Activated T-cell treated with anti-CD3 and anti-CD28 coated beads, Interleukin-2, amount 50 U/mL, for 24 hours (primary cell): ENCODE measurements around the gene BEND2.

Experiments
- DNase-seq: peaks from one replicate; pipeline ENCODE4 v3.0.0-alpha.2; 2020
- H3K27ac Mint-ChIP-seq: 2 replicates; pipeline ENCODE4 v1.8.0; 2020; ENCODE audit warnings: mild to moderate bottlenecking, mixed read lengths
- H3K27me3 Mint-ChIP-seq: 2 replicates; pipeline ENCODE4 v1.8.0; 2020; ENCODE audit warnings: mixed read lengths
- H3K36me3 Mint-ChIP-seq: 2 replicates; pipeline ENCODE4 v1.8.0; 2020; ENCODE audit warnings: low read depth, mixed read lengths
- H3K4me1 Mint-ChIP-seq: 2 replicates; pipeline ENCODE4 v1.8.0; 2020; ENCODE audit warnings: low read depth, mixed read lengths
- H3K4me3 Mint-ChIP-seq: 2 replicates; pipeline ENCODE4 v1.8.0; 2020; ENCODE audit warnings: mild to moderate bottlenecking, moderate library complexity, mixed read lengths
- H3K9me3 Mint-ChIP-seq: 2 replicates; pipeline ENCODE4 v1.8.0; 2020; ENCODE audit warnings: mixed read lengths

The BEND2 gene

DNA sequence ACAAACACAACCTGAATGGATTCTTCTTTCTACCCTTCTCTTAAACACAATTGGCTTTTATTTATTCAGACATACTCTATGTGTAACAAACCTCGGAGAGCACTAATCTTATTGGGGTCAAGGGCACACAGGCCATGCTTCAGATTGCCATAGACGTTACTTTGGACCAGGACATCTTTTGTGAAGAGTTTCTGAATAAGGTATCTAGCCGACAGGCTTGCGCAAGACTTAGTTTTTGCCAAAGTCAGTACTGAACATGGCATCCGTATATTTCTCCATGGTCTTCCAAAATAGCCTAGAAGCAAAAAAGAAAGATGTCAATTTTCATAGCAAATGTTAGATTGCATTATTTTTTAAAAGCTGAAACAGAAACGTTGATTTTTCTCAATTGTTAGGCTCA lies 49.8 kb downstream of the BEND2 start:
- no peaks in the 10 kb centered on the region for H3K36me3 Mint-ChIP-seq
- H3K4me1 Mint-ChIP-seq: no peaks in the 10 kb centered on the region
- DNase-seq: no peak
- H3K27me3 Mint-ChIP-seq: peaks cover 18% of the 10 kb centered on the region
- H3K4me3 Mint-ChIP-seq: no peak overlapping the region
- no peaks in the 10 kb centered on the region for H3K9me3 Mint-ChIP-seq
- no peak overlapping the region for H3K27ac Mint-ChIP-seq

DNA sequence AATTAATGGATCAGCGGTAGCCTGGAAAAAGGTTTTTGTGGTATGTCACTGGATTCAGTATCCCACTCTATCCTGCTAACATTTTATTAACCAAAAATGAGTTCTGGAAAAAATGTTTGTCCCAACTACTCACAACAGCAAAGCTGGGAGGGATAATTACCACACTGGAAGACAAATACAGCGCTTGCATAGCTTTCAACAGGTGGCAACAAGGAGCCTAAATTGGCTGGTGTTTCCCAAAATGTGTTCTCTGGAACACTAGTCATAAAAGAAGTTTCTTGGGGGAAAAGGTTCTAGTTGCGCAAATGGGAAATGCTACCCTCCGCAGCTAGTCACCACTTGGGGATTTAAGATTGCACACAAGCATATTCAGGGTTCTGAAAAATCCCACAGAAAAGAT lies 54.6 kb downstream of the BEND2 start:
- peaks cover 10% of the 10 kb centered on the region for H3K27me3 Mint-ChIP-seq
- H3K9me3 Mint-ChIP-seq: no peaks in the 10 kb centered on the region
- no peak overlapping the region for H3K27ac Mint-ChIP-seq
- no peaks in the 10 kb centered on the region for H3K36me3 Mint-ChIP-seq
- no peak for DNase-seq
- no peaks in the 10 kb centered on the region for H3K4me1 Mint-ChIP-seq
- no peak overlapping the region for H3K4me3 Mint-ChIP-seq

DNA sequence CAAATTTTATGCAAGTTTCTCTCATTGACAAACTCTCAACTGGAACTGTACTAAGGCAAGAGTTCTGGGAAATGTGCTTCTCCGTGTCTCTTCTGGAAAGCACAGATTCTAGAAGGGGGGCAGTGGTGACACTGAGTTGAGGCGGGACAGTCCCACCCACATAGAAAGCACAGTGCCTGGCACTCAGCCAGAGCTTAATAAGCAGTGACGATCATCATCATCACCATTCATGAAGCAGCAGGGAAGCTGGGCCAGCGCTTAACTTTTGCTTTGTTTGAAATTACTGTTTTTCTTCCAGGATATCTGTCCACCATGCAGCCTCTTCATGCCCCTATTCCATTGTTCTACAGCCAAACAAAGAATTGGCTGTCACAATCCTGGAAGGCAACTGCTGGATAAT lies 60.3 kb downstream of the BEND2 start:
- no peak overlapping the region for H3K27ac Mint-ChIP-seq
- no peaks in the 10 kb centered on the region for H3K36me3 Mint-ChIP-seq
- peaks cover 11% of the 10 kb centered on the region for H3K27me3 Mint-ChIP-seq
- H3K4me3 Mint-ChIP-seq: no peak overlapping the region
- no peaks in the 10 kb centered on the region for H3K4me1 Mint-ChIP-seq
- DNase-seq: no peak
- peaks cover 4% of the 10 kb centered on the region for H3K9me3 Mint-ChIP-seq

DNA sequence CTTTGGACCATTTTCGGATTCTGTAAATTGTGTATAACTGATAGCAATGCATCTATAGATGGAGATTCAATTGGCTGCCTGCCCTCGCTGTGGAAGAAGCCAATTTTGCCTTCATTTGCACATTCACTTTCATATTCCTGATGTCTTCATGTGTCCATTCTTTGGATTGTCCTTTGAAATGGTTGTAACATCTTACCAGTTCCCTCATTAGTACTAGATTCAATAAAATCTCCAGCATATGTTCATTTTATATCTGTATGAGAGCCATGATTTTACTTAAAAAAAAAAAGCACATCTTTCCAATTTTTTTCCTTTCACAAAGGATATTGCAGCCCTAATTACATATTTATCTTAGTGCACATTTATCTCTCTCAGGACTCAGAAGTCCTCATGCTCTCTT lies 61.7 kb downstream of the BEND2 start:
- H3K4me3 Mint-ChIP-seq: no peak overlapping the region
- H3K9me3 Mint-ChIP-seq: peaks cover 4% of the 10 kb centered on the region
- no peaks in the 10 kb centered on the region for H3K4me1 Mint-ChIP-seq
- no peak overlapping the region for H3K27ac Mint-ChIP-seq
- peaks cover 13% of the 10 kb centered on the region for H3K27me3 Mint-ChIP-seq
- no peak for DNase-seq
- H3K36me3 Mint-ChIP-seq: no peaks in the 10 kb centered on the region

DNA sequence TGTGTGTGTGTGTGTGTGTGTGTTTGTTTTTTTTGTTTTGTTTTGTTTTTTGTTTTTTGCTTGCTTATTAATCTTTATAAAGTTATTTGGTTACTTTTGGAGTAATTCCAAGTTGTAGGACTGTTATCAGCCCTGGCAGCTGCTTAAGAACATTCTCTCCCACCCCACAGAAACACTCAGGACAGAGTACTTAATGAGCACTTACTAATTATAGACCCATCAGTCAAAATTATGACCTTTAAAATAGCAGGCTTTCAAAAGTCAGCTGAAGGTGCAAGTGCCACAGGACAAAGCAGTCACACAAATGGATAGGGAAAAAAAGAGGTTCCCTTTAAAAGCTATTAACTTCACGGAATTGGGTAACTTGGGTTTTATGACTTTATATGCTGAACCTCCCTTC lies 69.0 kb downstream of the BEND2 start:
- H3K27me3 Mint-ChIP-seq: peaks cover 27% of the 10 kb centered on the region

DNA sequence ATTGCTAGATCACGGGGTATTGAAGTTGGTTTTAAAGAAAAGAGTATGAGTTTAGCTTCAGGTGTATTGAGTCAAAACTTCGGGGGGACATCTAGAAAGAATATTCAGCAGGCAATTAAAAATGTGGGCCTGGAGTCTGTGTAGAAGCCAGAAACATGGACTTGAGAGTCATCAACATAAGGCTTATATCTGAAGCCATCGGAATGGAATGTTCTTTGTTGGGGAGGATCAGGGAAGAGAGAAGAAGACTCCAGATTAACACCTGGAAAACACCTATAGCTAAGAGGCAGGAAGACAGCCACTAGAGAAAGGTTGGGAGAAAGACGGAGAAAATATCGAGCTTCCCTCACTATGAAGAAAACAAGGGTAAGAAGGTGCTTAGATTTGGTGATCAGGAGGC lies 69.5 kb downstream of the BEND2 start:
- Mint-ChIP-seq H3K4me3 (no peak overlapping the region), H3K36me3 (no peaks in the 10 kb centered on the region), H3K27me3 (peaks cover 27% of the 10 kb centered on the region), H3K4me1 (no peaks in the 10 kb centered on the region), H3K9me3 (peaks cover 3% of the 10 kb centered on the region), H3K27ac (no peak overlapping the region)
- DNase-seq: no peak

More for the DNA sequence above, 69.0 kb downstream of the BEND2 start:
- no peak for DNase-seq
- no peaks in the 10 kb centered on the region for H3K36me3 Mint-ChIP-seq
- H3K9me3 Mint-ChIP-seq: peaks cover 4% of the 10 kb centered on the region
- H3K4me3 Mint-ChIP-seq: no peak overlapping the region
- no peaks in the 10 kb centered on the region for H3K4me1 Mint-ChIP-seq
- H3K27ac Mint-ChIP-seq: no peak overlapping the region

DNA sequence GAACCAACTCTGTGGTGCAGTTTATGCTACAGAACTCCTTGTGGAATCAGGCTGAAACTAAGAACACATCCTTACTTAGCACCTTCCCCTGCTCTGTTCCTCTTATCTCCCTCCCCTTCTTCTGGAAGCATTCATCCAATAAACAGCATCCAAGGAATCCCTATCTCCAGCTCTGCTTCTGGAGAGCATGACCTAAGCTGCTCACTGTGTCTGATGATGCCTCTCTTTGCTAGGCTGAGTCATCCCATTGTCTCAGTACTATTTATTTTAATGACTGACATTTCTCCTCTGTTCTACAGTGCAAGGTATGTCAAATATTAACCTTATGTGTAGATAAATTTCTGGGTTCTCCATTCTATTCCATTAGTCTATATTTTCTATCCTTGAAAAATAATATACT lies 71.2 kb downstream of the BEND2 start:
- peaks cover 31% of the 10 kb centered on the region for H3K27me3 Mint-ChIP-seq
- no peak for DNase-seq
- H3K36me3 Mint-ChIP-seq: no peaks in the 10 kb centered on the region
- no peaks in the 10 kb centered on the region for H3K4me1 Mint-ChIP-seq
- H3K4me3 Mint-ChIP-seq: no peak overlapping the region
- peaks cover 3% of the 10 kb centered on the region for H3K9me3 Mint-ChIP-seq
- H3K27ac Mint-ChIP-seq: no peak overlapping the region

DNA sequence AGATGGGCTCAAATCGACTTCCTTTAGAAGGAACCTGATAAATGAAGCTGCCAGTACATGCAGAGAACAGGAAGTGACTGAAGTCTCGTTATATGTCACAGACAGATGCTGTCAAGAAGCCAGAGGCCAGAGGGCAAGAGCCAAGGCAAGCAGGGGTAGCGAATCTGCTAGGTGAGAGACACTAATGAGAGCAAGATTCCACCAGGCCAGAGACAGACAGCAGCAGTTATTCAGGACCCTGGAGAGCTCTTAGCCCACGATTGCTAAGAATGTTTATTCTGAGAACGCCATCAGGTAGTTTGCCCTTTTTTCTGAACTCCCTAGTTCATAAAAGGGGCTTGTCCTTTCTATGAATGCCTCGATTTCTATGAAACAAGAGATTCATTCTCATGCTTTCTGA lies 73.7 kb downstream of the BEND2 start:
- H3K4me3 Mint-ChIP-seq: no peak overlapping the region
- no peak overlapping the region for H3K27ac Mint-ChIP-seq
- H3K9me3 Mint-ChIP-seq: no peaks in the 10 kb centered on the region
- H3K4me1 Mint-ChIP-seq: no peaks in the 10 kb centered on the region
- peaks cover 22% of the 10 kb centered on the region for H3K27me3 Mint-ChIP-seq
- no peaks in the 10 kb centered on the region for H3K36me3 Mint-ChIP-seq
- DNase-seq: no peak

DNA sequence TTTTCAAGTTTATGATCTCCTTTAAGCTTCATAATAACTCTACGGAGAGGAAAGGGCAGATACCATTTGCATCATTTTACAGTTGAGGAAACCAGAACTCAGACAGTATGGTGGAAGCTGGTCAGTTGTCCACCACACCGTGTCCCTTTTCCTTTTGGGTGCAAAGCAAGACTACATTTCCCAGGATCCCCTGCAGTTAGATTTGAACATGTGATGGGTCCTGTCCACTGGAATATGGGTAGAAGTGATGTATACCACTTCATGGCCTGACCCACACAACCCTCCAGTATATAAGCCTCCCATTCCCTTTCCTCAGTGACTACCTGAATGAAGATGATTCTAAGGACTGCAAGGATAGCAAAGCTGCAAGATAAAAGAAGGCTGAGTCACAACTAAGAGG lies 74.7 kb downstream of the BEND2 start:
- no peaks in the 10 kb centered on the region for H3K4me1 Mint-ChIP-seq
- H3K4me3 Mint-ChIP-seq: no peak overlapping the region
- H3K9me3 Mint-ChIP-seq: no peaks in the 10 kb centered on the region
- H3K36me3 Mint-ChIP-seq: no peaks in the 10 kb centered on the region
- DNase-seq: no peak
- H3K27me3 Mint-ChIP-seq: peaks cover 13% of the 10 kb centered on the region
- H3K27ac Mint-ChIP-seq: no peak overlapping the region

DNA sequence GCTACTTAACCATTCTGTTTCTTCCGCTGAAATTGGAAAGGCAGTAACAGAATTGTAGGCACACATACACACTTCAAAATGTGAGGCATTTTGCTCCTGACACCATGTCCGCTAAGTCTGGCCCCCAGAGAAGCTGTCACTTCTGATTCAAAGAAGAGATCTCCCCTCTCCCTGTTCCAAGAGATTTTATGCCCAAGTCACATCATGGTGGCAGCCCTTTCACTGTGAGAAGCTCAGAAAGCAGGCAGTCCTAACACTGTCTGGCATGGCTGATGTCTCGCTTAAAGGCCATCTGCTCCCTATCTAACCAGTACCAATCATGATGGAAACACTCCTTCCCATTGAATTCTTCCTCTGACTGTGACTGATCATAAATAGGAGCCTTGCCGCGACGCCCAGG lies 83.9 kb downstream of the BEND2 start:
- Mint-ChIP-seq H3K27me3 (peaks cover 8% of the 10 kb centered on the region), H3K9me3 (no peaks in the 10 kb centered on the region), H3K36me3 (no peaks in the 10 kb centered on the region), H3K4me3 (no peak overlapping the region), H3K4me1 (no peaks in the 10 kb centered on the region), H3K27ac (no peak overlapping the region)
- no peak for DNase-seq

DNA sequence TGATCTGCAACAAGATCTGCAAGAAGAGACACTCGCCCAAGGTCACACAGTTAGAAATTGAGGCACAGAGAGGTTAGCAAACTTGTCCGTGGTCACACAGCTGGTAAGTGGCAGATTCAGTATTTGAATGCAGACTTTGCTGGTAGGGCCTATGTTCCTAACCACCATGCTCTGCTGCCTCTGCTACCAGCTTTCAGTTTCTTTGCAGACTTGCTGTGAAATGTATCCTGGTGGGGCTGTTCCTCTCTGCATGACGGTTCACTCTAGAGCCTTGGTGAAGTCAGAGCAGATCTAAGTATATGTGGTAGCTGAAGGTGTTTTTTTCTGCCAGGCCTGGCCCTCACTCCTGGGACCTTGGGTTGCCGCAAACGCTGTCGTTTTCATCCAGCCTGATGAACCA lies 87.1 kb downstream of the BEND2 start:
- DNase-seq: no peak
- H3K36me3 Mint-ChIP-seq: no peaks in the 10 kb centered on the region
- H3K9me3 Mint-ChIP-seq: no peaks in the 10 kb centered on the region
- no peak overlapping the region for H3K4me3 Mint-ChIP-seq
- H3K4me1 Mint-ChIP-seq: no peaks in the 10 kb centered on the region
- no peak overlapping the region for H3K27ac Mint-ChIP-seq
- H3K27me3 Mint-ChIP-seq: peaks cover 23% of the 10 kb centered on the region

DNA sequence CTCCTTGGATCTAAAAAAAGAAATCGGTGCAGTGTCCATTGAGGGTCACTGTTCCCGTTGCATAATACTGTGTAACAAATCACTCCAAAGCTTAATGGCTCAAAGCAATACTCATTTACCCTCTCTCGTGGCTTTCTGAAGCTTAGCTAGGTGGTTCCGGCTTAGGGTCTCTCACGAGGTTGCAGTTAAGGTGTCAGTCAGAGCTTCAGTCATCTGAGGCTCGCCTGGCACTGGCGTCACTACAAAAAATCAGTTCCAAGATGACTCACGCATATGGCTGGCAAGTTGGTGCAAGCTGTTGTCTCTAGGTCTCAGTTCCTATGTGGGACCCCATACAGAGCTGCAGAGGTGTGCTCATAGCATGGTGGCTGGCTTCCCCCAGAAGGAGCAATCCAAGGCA lies 91.0 kb downstream of the BEND2 start:
- Mint-ChIP-seq H3K27ac (no peak overlapping the region), H3K4me3 (no peak overlapping the region), H3K4me1 (no peaks in the 10 kb centered on the region), H3K36me3 (no peaks in the 10 kb centered on the region), H3K9me3 (no peaks in the 10 kb centered on the region), H3K27me3 (peaks cover 15% of the 10 kb centered on the region)
- DNase-seq: no peak

DNA sequence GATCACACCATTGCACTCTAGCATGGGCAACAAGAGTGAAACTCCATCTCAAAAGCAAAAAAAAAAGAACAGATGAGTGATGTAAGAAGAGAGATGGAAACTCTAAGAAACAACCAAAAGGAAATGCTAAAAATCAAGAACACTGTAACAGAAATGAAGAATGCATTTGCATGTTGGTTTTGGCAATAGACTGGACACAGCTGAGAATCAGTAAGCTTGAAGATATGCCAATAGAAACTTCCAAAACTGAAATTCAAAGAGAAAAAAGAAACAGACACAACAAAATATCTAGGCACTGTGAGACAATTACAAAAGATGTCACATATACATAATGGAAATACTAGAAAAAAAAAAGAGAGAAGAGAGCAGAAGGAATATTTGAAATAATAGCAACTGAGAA lies 93.7 kb downstream of the BEND2 start:
- Mint-ChIP-seq H3K9me3 (no peaks in the 10 kb centered on the region), H3K27me3 (peaks cover 37% of the 10 kb centered on the region), H3K4me1 (no peaks in the 10 kb centered on the region), H3K27ac (no peak overlapping the region), H3K4me3 (no peak overlapping the region), H3K36me3 (no peaks in the 10 kb centered on the region)
- DNase-seq: no peak

DNA sequence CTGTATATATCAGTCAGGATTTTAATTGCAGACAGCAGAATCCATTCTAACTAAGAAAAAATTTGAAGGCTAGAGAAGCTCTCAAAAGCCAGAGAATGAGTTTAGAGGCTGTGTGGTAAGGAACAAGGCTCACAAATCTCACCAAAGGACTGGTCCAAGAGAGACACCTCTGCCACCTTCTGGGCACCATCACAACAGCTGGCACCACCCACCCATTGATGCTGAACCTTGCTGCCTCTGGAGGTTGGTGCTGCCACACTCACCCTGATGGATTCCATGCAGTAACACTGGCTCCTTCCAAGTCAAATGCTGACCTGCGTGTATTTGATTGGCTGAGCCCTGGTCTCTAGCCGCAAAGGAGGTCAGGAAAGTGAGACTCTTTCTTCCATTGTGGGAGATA lies 100.8 kb downstream of the BEND2 start:
- Mint-ChIP-seq H3K27me3 (peaks cover 44% of the 10 kb centered on the region), H3K36me3 (no peaks in the 10 kb centered on the region), H3K4me1 (no peaks in the 10 kb centered on the region), H3K9me3 (peaks cover 2% of the 10 kb centered on the region), H3K27ac (no peak overlapping the region), H3K4me3 (no peak overlapping the region)
- DNase-seq: no peak
